CD14-positive monocyte (primary cell): ENCODE measurements around the gene URB2. TPM values are rescaled to one million over a fixed set of nuclear protein-coding genes. Genes with fewer than 3 reads are reported as not detected.

Source experiments
- DNase-seq, 3 donors: peaks; one replicate each; pipeline ENCODE4 v3.0.0-alpha.2; 2011 to 2022
- H2AFZ ChIP-seq: 2 replicates; pipeline ENCODE4 v1.6.0; 2012; ENCODE audit warnings: mild to moderate bottlenecking, low read depth, low read length, inconsistent platforms; ENCODE audit not compliant: insufficient read depth, poor library complexity, severe bottlenecking
- H3K27ac ChIP-seq, 2 donors: 1 replicate in 1 of 2; 2 replicates in 1 of 2; pipeline ENCODE4 v1.5.1; 2012 to 2013; ENCODE audit warnings: low read length in 2 of 2, control low read depth in 1 of 2, inconsistent platforms in 1 of 2, low read depth in 1 of 2, mild to moderate bottlenecking in 1 of 2
- H3K27me3 ChIP-seq, 2 donors: one replicate each; pipeline versions ENCODE4 v1.6.0 to v1.6.1; 2011 to 2013; ENCODE audit warnings: low read length in 2 of 2; ENCODE audit not compliant: control insufficient read depth in 2 of 2, insufficient read depth in 2 of 2
- H3K36me3 ChIP-seq, 2 donors: replicated peaks in 1 of 2; 1 replicate in 1 of 2; 2 replicates in 1 of 2; pipeline versions ENCODE4 v1.5.1 to v1.6.1; 2012 to 2013; ENCODE audit warnings: low read length in 2 of 2, control low read depth in 1 of 2, inconsistent platforms in 1 of 2, mild to moderate bottlenecking in 1 of 2; ENCODE audit not compliant: insufficient read depth in 2 of 2, control insufficient read depth in 1 of 2
- H3K4me1 ChIP-seq, 2 donors: 1 replicate in 1 of 2; 2 replicates in 1 of 2; pipeline versions ENCODE4 v1.5.1 to v1.6.1; 2012 to 2013; ENCODE audit warnings: low read length in 2 of 2, control low read depth in 1 of 2, inconsistent platforms in 1 of 2, mild to moderate bottlenecking in 1 of 2, moderate library complexity in 1 of 2; ENCODE audit not compliant: insufficient read depth in 2 of 2, control insufficient read depth in 1 of 2
- H3K4me2 ChIP-seq: replicated peaks from 2 replicates; pipeline ENCODE3; 2012; ENCODE audit warnings: low read length, moderate library complexity, mild to moderate bottlenecking; ENCODE audit not compliant: poor library complexity, severe bottlenecking; ENCODE audit errors: extremely low read depth
- H3K4me3 ChIP-seq, 3 experiments: fragments of 200-600 bp in 1 of 3; sonication (generic) in 1 of 3; replicated peaks in 1 of 3; 1 replicate in 2 of 3; 2 replicates in 1 of 3; pipeline ENCODE4 v1.5.1; 2011 to 2013; ENCODE audit warnings: low read length in 3 of 3, mild to moderate bottlenecking in 3 of 3, control low read depth in 2 of 3, low read depth in 2 of 3, inconsistent platforms in 1 of 3, moderate library complexity in 1 of 3
- H3K79me2 ChIP-seq: 2 replicates; pipeline ENCODE4 v1.6.0; 2012; ENCODE audit warnings: mild to moderate bottlenecking, control low read depth, inconsistent platforms, low read length, moderate library complexity; ENCODE audit not compliant: insufficient read depth
- H3K9ac ChIP-seq: 2 replicates; pipeline ENCODE4 v1.6.0; 2017; ENCODE audit warnings: low read length, mild to moderate bottlenecking; ENCODE audit not compliant: insufficient read depth, poor library complexity, severe bottlenecking
- H3K9me3 ChIP-seq, 2 donors: replicated peaks in 1 of 2; 1 replicate in 1 of 2; 2 replicates in 1 of 2; pipeline versions ENCODE4 v1.5.1 to v1.6.1; 2012 to 2013; ENCODE audit warnings: low read length in 2 of 2, control low read depth in 1 of 2; ENCODE audit not compliant: control insufficient read depth in 1 of 2, insufficient read depth in 1 of 2
- H4K20me1 ChIP-seq: 2 replicates; pipeline ENCODE4 v1.6.0; 2012; ENCODE audit warnings: mild to moderate bottlenecking, low read length, control low read depth, moderate library complexity; ENCODE audit not compliant: insufficient read depth
- H3K27ac Mint-ChIP-seq, 7 donors: one replicate each; pipeline ENCODE4 v1.8.0; 2020; ENCODE audit warnings: mild to moderate bottlenecking in 7 of 7, mixed read lengths in 7 of 7, moderate library complexity in 6 of 7, inconsistent platforms in 2 of 7
- H3K27me3 Mint-ChIP-seq, 3 donors: one replicate each; pipeline ENCODE4 v1.8.0; 2021 to 2022; ENCODE audit warnings: low read depth in 3 of 3, mild to moderate bottlenecking in 3 of 3, mixed read lengths in 3 of 3, moderate library complexity in 3 of 3, inconsistent platforms in 1 of 3
- H3K36me3 Mint-ChIP-seq, 2 donors: one replicate each; pipeline ENCODE4 v1.8.0; 2020; ENCODE audit warnings: mixed read lengths in 2 of 2, inconsistent platforms in 1 of 2, mild to moderate bottlenecking in 1 of 2
- H3K4me1 Mint-ChIP-seq: one replicate; pipeline ENCODE4 v1.8.0; 2020; ENCODE audit warnings: mild to moderate bottlenecking, mixed read lengths
- H3K4me3 Mint-ChIP-seq, 2 donors: one replicate each; pipeline ENCODE4 v1.8.0; 2020; ENCODE audit warnings: mild to moderate bottlenecking in 2 of 2, mixed read lengths in 2 of 2, moderate library complexity in 1 of 2
- H3K9me3 Mint-ChIP-seq, 7 donors: one replicate each; pipeline ENCODE4 v1.8.0; 2020 to 2022; ENCODE audit warnings: mixed read lengths in 7 of 7, mild to moderate bottlenecking in 6 of 7, moderate library complexity in 6 of 7, inconsistent platforms in 2 of 7
- CTCF ChIP-seq: fragments of 200-600 bp; IDR thresholded peaks from one replicate; pipeline ENCODE4 v1.8.0; 2022; ENCODE audit warnings: antibody characterized with exemption, mild to moderate bottlenecking
- WGBS: methylation state at CpG from one replicate; pipeline ENCODE4 v1.1.5; 2013; ENCODE audit warnings: missing lambda C conversion rate; ENCODE audit not compliant: insufficient coverage; 5-methylcytosine and 5-hydroxymethylcytosine counted together
- intact Hi-C, 2 donors: fragments of 100-400 bp; cut with micrococcal nuclease; formaldehyde crosslinking; loops; one replicate each; pipeline versions ENCODE4 v1.15.0 to v1.15.1; 2023
- polyA plus RNA-seq, 3 donors: library from polyadenylated mRNA; depleted of rRNA in 1 of 3; unstranded in 2 of 3; stranded (reverse) in 1 of 3; fragments of 300-500 nt in 2 of 3; fragments of >200 nt in 1 of 3; fragmentation: Illumina TruSeq in 2 of 3; gene quantifications; 1 replicate in 2 of 3; 2 replicates in 1 of 3; pipeline ENCODE4 v1.2.3, GENCODE V29; 2012 to 2021

Gene URB2
- polyA plus RNA-seq, 3 donors, result 0.79 to 2.8 (median 1.5) TPM

- Histone ChIP-seq H3K79me2 (peaks cover 3% of the 10 kb centered on the region), H3K4me3 (no peak overlapping the region), H3K27ac (no peak overlapping the region), H3K9me3 (no peaks in the 10 kb centered on the region), H3K9ac (no peak overlapping the region), H3K4me2 (no peak overlapping the region), H3K36me3 (peaks cover 29 to 41% of the 10 kb centered on the region in 2 donors), H3K4me1 (no peaks in the 10 kb centered on the region), H4K20me1 (no peaks in the 10 kb centered on the region), H3K27me3 (no peaks in the 10 kb centered on the region), H2AFZ (no peak overlapping the region)
- no peak for TF ChIP-seq CTCF
- Mint-ChIP-seq H3K4me3 (no peak overlapping the region), H3K27ac (no peak overlapping the region), H3K9me3 (peaks cover 0 to 3% (median 0%) of the 10 kb centered on the region in 7 donors), H3K27me3 (no peaks in the 10 kb centered on the region), H3K36me3 (peaks cover 31 to 41% of the 10 kb centered on the region in 2 donors), H3K4me1 (peaks cover 4% of the 10 kb centered on the region)
- 100% methylated on average over 1 of the region's 5 CpGs for WGBS
- intact Hi-C loops, result no loop called here
- no peak for DNase-seq
These were observed 35.9 kb upstream of the URB2 start for GRCh38 chr1:229590119-229590518.

GRCh38 chr1:229593800-229594199 is 32.2 kb upstream of the URB2 start:
- Histone ChIP-seq H2AFZ (no peak overlapping the region), H3K4me3 (no peak overlapping the region), H3K9ac (no peak overlapping the region), H3K4me1 (no peaks in the 10 kb centered on the region), H4K20me1 (peaks cover 21% of the 10 kb centered on the region), H3K4me2 (no peak overlapping the region), H3K36me3 (peaks cover 33 to 64% of the 10 kb centered on the region in 2 donors), H3K27me3 (no peaks in the 10 kb centered on the region), H3K9me3 (no peaks in the 10 kb centered on the region), H3K79me2 (peaks cover 23% of the 10 kb centered on the region), H3K27ac (no peak overlapping the region)
- no peaks in the 10 kb centered on the region for H3K9me3 Mint-ChIP-seq
- WGBS, result no CpG with 5 or more reads among the region's 12 CpGs
- no peak for TF ChIP-seq CTCF
- peaks cover 16% of the 10 kb centered on the region for H3K4me1 Mint-ChIP-seq
- H3K36me3 Mint-ChIP-seq, result peaks cover 45 to 65% of the 10 kb centered on the region in 2 donors
- intact Hi-C loops, result no loop called here
- DNase-seq, result no peak
- H3K27ac Mint-ChIP-seq, result peak overlapping the region in 1 of 7 donors; percentile 10
- H3K4me3 Mint-ChIP-seq, result no peak overlapping the region
- no peaks in the 10 kb centered on the region for H3K27me3 Mint-ChIP-seq
